ENCODE data around the gene CNN2. TPM values are rescaled to one million over a fixed set of nuclear protein-coding genes. Genes with fewer than 3 reads are reported as not detected.

CNN2 gene
- total and polyA plus RNA-seq, 2 of the 8 experiments (the other 6 are each of a cell fraction or from before 2014, with no cell fraction given), result 189 to 551 TPM

DNA sequence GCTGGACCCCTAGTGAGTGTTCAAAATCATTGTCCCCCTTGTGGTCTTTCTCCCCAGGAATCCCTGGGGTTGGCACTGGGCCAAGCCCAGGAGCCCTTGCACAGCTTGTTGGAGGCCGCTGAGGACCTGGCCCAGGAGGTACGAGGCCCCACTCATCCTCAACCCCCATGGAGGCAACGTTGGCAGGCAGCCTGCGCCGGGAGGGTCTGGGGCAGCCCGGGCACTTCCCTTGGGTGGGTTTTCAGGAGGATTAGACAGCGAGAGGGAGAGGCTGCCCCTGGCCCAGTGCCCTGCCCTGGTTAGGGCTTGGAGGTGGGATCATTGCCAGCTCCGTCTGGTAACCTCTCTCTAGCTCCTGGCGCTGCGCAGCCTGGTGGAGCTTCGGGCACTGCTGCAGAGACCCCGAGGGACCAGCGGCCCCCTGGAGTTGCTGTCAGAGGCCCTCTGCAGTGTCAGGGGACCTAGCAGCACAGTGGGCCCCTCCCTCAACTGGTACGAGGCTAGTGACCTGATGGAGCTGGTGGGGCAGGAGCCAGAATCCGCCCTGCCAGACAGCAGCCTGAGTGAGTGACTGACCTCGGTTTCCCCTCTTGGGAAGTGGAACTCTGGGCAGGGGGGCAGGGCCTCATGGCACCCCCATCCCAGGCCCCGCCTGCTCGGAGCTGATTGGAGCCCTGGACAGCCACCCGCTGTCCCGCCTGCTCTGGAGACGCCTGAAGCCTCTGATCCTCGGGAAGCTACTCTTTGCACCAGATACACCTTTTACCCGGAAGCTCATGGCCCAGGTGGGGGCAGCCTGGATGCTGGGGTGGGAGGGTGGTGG, 16.5 kb downstream of the CNN2 start:
- no peak overlapping the region for H2BK5ac ChIP-seq (ENCODE audit: low read depth, low read length)
- H3K36me3 ChIP-seq (ENCODE audit: control insufficient read depth in 2 of 4, insufficient read depth in 4 of 4, low read length in 3 of 4), result peaks cover 0 to 14% (median 4%) of the 10 kb centered on the region in 4 experiments; a peak in 4 of 8 replicates
- FAIRE-seq, result no peak
- H3K18ac ChIP-seq (ENCODE audit: extremely low read depth, low read length), result no peak overlapping the region; the same call in 1 of the 2 replicates
- no peak overlapping the region for H3K27ac ChIP-seq (ENCODE audit: low read depth, low read length)
- H3K4me1 ChIP-seq (replicated peaks in 1 of 4; ENCODE audit: control insufficient read depth in 3 of 4, insufficient read depth in 4 of 4, low read length in 3 of 4), result peaks cover 0 to 10% (median 9%) of the 10 kb centered on the region in 4 experiments; a peak in 6 of 7 replicates
- no peak overlapping the region for H2AK5ac ChIP-seq (ENCODE audit: low read depth, low read length)
- POLR2A ChIA-PET (ENCODE audit: partially characterized antibody), result interaction anchor here (0.8 to 16.4 kb wide), 7 partner anchors 7 to 226 kb away, joined by 3 to 509 read pairs (median 6); partner anchors contain the start of genes CIRBP, CNN2 and RNU6-2
- WGBS, 2 experiments (ENCODE audit: extremely low coverage in 1 of 2, insufficient coverage in 1 of 2, insufficient read length in 1 of 2, insufficient replicate concordance in 2 of 2, low coverage in 1 of 2, low lambda C conversion rate in 2 of 2, missing lambda C conversion rate in 1 of 2), result 86% methylated on average over 21 of the region's 23 CpGs; no CpG with 5 or more reads in 1 of the 2 experiments
- no peak overlapping the region for H3K9ac ChIP-seq (replicated peaks in 1 of 4; ENCODE audit: extremely low read depth in 1 of 4, low read depth in 3 of 4, low read length in 3 of 4)
- H3K4me2 ChIP-seq (ENCODE audit: insufficient read depth in 1 of 2, low read depth in 2 of 2, low read length in 2 of 2), result no peak overlapping the region
- no peak overlapping the region for H2BK120ac ChIP-seq (replicated peaks; ENCODE audit: low read depth, low read length)
- H2BK12ac ChIP-seq (ENCODE audit: low read depth, low read length), result no peak overlapping the region
- H3K14ac ChIP-seq (ENCODE audit: insufficient read length), result no peak overlapping the region
- CTCF ChIA-PET (ENCODE audit: partially characterized antibody), result interaction anchor here (0.6 to 4.8 kb wide), 6 partner anchors 13 to 178 kb away, joined by 3 to 27 read pairs (median 4); partner anchors contain the start of gene ARHGAP45
- peaks cover 10% of the 10 kb centered on the region for H3K23me2 ChIP-seq (ENCODE audit: low read depth, low read length)
- no peak overlapping the region for H2BK15ac ChIP-seq (ENCODE audit: low read length)
- DNase-seq (ENCODE audit: low read depth in 1 of 2, low spot score in 2 of 2), result no peak
- H3K79me1 ChIP-seq (ENCODE audit: low read depth, low read length), result no peaks in the 10 kb centered on the region
- H4K8ac ChIP-seq (ENCODE audit: extremely low read depth, insufficient read depth, low read length), result no peak overlapping the region
- no peak overlapping the region for H3K23ac ChIP-seq (ENCODE audit: insufficient read length)
- H4K91ac ChIP-seq (replicated peaks; ENCODE audit: insufficient read length, low read length), result no peak overlapping the region
- no peak for TF ChIP-seq TBP (IDR thresholded peaks at IDR 0.05; ENCODE audit: low read depth, low read length)
- TF ChIP-seq POLR2AphosphoS5 (IDR thresholded peaks at IDR 0.05; ENCODE audit: low read depth, low read length), result no peak
- H3K79me2 ChIP-seq (ENCODE audit: control insufficient read depth in 1 of 2, insufficient read depth in 2 of 2, low read length in 2 of 2), result no peaks in the 10 kb centered on the region
- no peak overlapping the region for H3K4ac ChIP-seq (replicated peaks; ENCODE audit: insufficient read length, low read depth, low read length)
- no peaks in the 10 kb centered on the region for H3K9me3 ChIP-seq (ENCODE audit: insufficient read depth in 2 of 2, low read depth in 1 of 2, low read length in 1 of 2)
- no peak overlapping the region for H2AFZ ChIP-seq (ENCODE audit: low read length)
- H4K5ac ChIP-seq (ENCODE audit: insufficient read length, low read depth, low read length), result no peak overlapping the region
- H3K4me3 ChIP-seq (ENCODE audit: extremely low read depth in 1 of 4, insufficient read depth in 2 of 4, low read depth in 3 of 4, low read length in 4 of 4), result no peak overlapping the region
- peaks cover 0 to 2% of the 10 kb centered on the region in 2 experiments for H4K20me1 ChIP-seq (replicated peaks in 1 of 2; ENCODE audit: control insufficient read depth in 1 of 2, insufficient read depth in 2 of 2, low read length in 2 of 2)
- H3K56ac ChIP-seq (replicated peaks; ENCODE audit: insufficient read length, low read depth, low read length), result no peak overlapping the region
- no peak overlapping the region for H2BK20ac ChIP-seq (ENCODE audit: low read length)
- no peaks in the 10 kb centered on the region for H3K27me3 ChIP-seq (replicated peaks in 1 of 4; ENCODE audit: control insufficient read depth in 3 of 4, extremely low read depth in 1 of 4, insufficient read depth in 3 of 4, low read length in 3 of 4)

Data from H1 (cell line).